HCT116 (cell line): Measurements from ENCODE around the gene ACER3. TPM values are rescaled to one million over a fixed set of nuclear protein-coding genes. Genes with fewer than 3 reads are reported as not detected.

ENCODE experiments used
- ATAC-seq: fragments of 200-7000 bp; cut with Tn5 transposase; 2 replicates; pipeline ENCODE4 v1.9.1; 2020; ENCODE audit warnings: mild to moderate bottlenecking, moderate library complexity
- BruUV-seq: library from RNA; stranded (reverse); fragments of 400-500 nt; replicated peaks from 2 replicates; lab custom pipeline; 2021; lab: Mats Ljungman, UMichigan
- CTCF ChIA-PET: fragments of 300-600 bp; sonication (Branson Sonifier 250); formaldehyde crosslinking; loops from one replicate; lab custom pipeline; 2021; ENCODE audit warnings: antibody characterized with exemption; lab: Charles Lee
- POLR2A ChIA-PET: fragments of 300-600, 350-600 bp; sonication (Branson Sonifier 250); formaldehyde crosslinking; loops from one replicate; lab custom pipeline; 2021; ENCODE audit warnings: antibody characterized with exemption; lab: Charles Lee
- RAD21 ChIA-PET, 2 experiments: fragments of 300-600 bp; sonication (Branson Sonifier 250); formaldehyde crosslinking; loops; one replicate each; lab custom pipeline; 2023; ENCODE audit warnings: low total read pairs in 2 of 2; ENCODE audit not compliant: uncharacterized antibody in 2 of 2, unreplicated experiment in 2 of 2, low non-redundant PET in 1 of 2; lab: Charles Lee
- DNase-seq: peaks from one replicate; pipeline ENCODE4 v3.0.0-alpha.2; 2010; ENCODE audit warnings: low read depth, low spot score
- H2AFZ ChIP-seq: fragments of 200-600 bp; shearing (Covaris generic), sonication (generic); 2 replicates; pipeline ENCODE4 v1.6.1; 2017; ENCODE audit warnings: low read depth, mixed run types, mixed read lengths, antibody characterized with exemption, low read length; ENCODE audit not compliant: poor library complexity, severe bottlenecking
- H3K27ac ChIP-seq: 2 replicates; pipeline ENCODE4 v1.5.1; 2012; ENCODE audit warnings: low read depth, low read length
- H3K27me3 ChIP-seq: fragments of 200-600 bp; sonication (generic); 2 replicates; pipeline ENCODE4 v1.6.1; 2016; ENCODE audit warnings: mixed run types, low read length, mixed read lengths; ENCODE audit not compliant: insufficient read depth
- H3K36me3 ChIP-seq, 2 experiments: fragments of 200-500 bp in 1 of 2; fragments of 200-600 bp in 1 of 2; sonication (Bioruptor generic) in 1 of 2; sonication (generic) in 1 of 2; 2 replicates each; pipeline versions ENCODE4 v1.5.1 to v1.6.1; 2014 to 2016; ENCODE audit warnings: low read length in 2 of 2, inconsistent platforms in 1 of 2, mixed read lengths in 1 of 2, mixed run types in 1 of 2; ENCODE audit not compliant: insufficient read depth in 2 of 2, control insufficient read depth in 1 of 2
- H3K4me1 ChIP-seq, 2 experiments: fragments of 200-600 bp in 1 of 2; sonication (generic) in 1 of 2; 2 replicates each; pipeline versions ENCODE4 v1.5.1 to v1.6.1; 2012 to 2017; ENCODE audit warnings: low read length in 2 of 2, inconsistent platforms in 1 of 2, mild to moderate bottlenecking in 1 of 2, mixed read lengths in 1 of 2, mixed run types in 1 of 2, moderate library complexity in 1 of 2; ENCODE audit not compliant: insufficient read depth in 2 of 2, control insufficient read depth in 1 of 2
- H3K4me2 ChIP-seq: fragments of 200-600 bp; sonication (generic); 2 replicates; pipeline ENCODE4 v1.6.1; 2017; ENCODE audit warnings: mixed run types, low read length, mixed read lengths
- H3K4me3 ChIP-seq, 2 experiments: fragments of 200-600 bp in 1 of 2; sonication (generic) in 1 of 2; replicated peaks in 1 of 2; 2 replicates each; pipeline ENCODE4 v1.5.1; 2011 to 2016; ENCODE audit warnings: low read length in 2 of 2, control low read depth in 1 of 2, low read depth in 1 of 2, mild to moderate bottlenecking in 1 of 2, mixed read lengths in 1 of 2, mixed run types in 1 of 2
- H3K79me2 ChIP-seq: fragments of 200-600 bp; sonication (generic); 2 replicates; pipeline ENCODE4 v1.6.1; 2017; ENCODE audit warnings: mild to moderate bottlenecking, mixed run types, low read length, moderate library complexity, mixed read lengths; ENCODE audit not compliant: insufficient read depth
- H3K9ac ChIP-seq: fragments of 200-600 bp; sonication (generic); 2 replicates; pipeline ENCODE4 v1.6.1; 2016; ENCODE audit warnings: low read length, mixed read lengths
- H3K9me2 ChIP-seq: fragments of 200-600 bp; sonication (generic), shearing (Covaris generic); 2 replicates; pipeline ENCODE4 v1.6.1; 2017; ENCODE audit warnings: mixed run types, mild to moderate bottlenecking, moderate library complexity; ENCODE audit not compliant: insufficient read depth
- H3K9me3 ChIP-seq, 2 experiments: fragments of 200-500 bp in 1 of 2; fragments of 200-600 bp in 1 of 2; sonication (Bioruptor generic) in 1 of 2; sonication (generic) in 1 of 2; 2 replicates each; pipeline ENCODE4 v1.6.1; 2014 to 2017; ENCODE audit warnings: low read length in 2 of 2, mixed read lengths in 2 of 2, inconsistent platforms in 1 of 2, low read depth in 1 of 2, mild to moderate bottlenecking in 1 of 2, mixed run types in 1 of 2, moderate library complexity in 1 of 2; ENCODE audit not compliant: control insufficient read depth in 1 of 2, insufficient read depth in 1 of 2
- H4K20me1 ChIP-seq: fragments of 200-600 bp; sonication (generic), shearing (Covaris generic); 2 replicates; pipeline ENCODE4 v1.6.1; 2017; ENCODE audit warnings: mixed run types, mild to moderate bottlenecking, moderate library complexity; ENCODE audit not compliant: insufficient read depth
- CBX3 ChIP-seq: IDR thresholded peaks from 2 replicates; pipeline ENCODE4 v1.6.1; 2012; ENCODE audit warnings: low read depth
- CEBPB ChIP-seq: IDR thresholded peaks from 2 replicates; pipeline ENCODE4 v1.6.1; 2012; ENCODE audit warnings: low read depth
- EGR1 ChIP-seq: IDR thresholded peaks from 2 replicates; pipeline ENCODE4 v1.6.1; 2012; ENCODE audit warnings: low read depth
- ELF1 ChIP-seq: IDR thresholded peaks from 2 replicates; pipeline ENCODE4 v1.6.1; 2012; ENCODE audit warnings: low read depth, borderline replicate concordance
- EZH2phosphoT487 ChIP-seq: fragments of 200-600 bp; IDR thresholded peaks from 2 replicates; pipeline ENCODE4 v1.6.1; 2018; ENCODE audit warnings: antibody characterized with exemption, borderline replicate concordance
- FOSL1 ChIP-seq: IDR thresholded peaks from 2 replicates; pipeline ENCODE4 v1.6.1; 2012; ENCODE audit warnings: low read depth
- JUND ChIP-seq: IDR thresholded peaks from 2 replicates; pipeline ENCODE4 v1.6.1; 2012
- POLR2A ChIP-seq: IDR thresholded peaks from 2 replicates; pipeline ENCODE4 v1.7.0; 2011; ENCODE audit warnings: borderline replicate concordance; ENCODE audit not compliant: insufficient read depth, insufficient read length; ENCODE audit errors: extremely low read depth
- POLR2AphosphoS5 ChIP-seq: IDR thresholded peaks from 2 replicates; pipeline ENCODE4 v1.6.1; 2011; ENCODE audit warnings: mild to moderate bottlenecking, low read depth, low read length, moderate library complexity
- RAD21 ChIP-seq: IDR thresholded peaks from 2 replicates; pipeline ENCODE4 v1.6.1; 2012; ENCODE audit warnings: low read depth, mild to moderate bottlenecking
- SIN3A ChIP-seq: IDR thresholded peaks from 2 replicates; pipeline ENCODE4 v1.6.1; 2012; ENCODE audit warnings: low read depth
- SP1 ChIP-seq: IDR thresholded peaks from 2 replicates; pipeline ENCODE4 v1.6.1; 2012; ENCODE audit warnings: low read depth
- SRF ChIP-seq: IDR thresholded peaks from 2 replicates; pipeline ENCODE4 v1.6.1; 2012; ENCODE audit warnings: low read depth
- ZNF274 ChIP-seq: fragments of 200-500 bp; sonication (Bioruptor generic); IDR thresholded peaks from 2 replicates; pipeline ENCODE4 v1.6.1; 2014; ENCODE audit warnings: mild to moderate bottlenecking, low read depth, low read length, inconsistent platforms
- intact Hi-C: fragments of 100-400 bp; cut with micrococcal nuclease; formaldehyde crosslinking; loops from 2 replicates; pipeline ENCODE4 v1.10.0; 2022
- total RNA-seq: library from RNA; stranded (reverse); gene quantifications from one replicate; pipeline ENCODE4 v1.2.1, GENCODE V29; 2021; ENCODE audit not compliant: unreplicated experiment
- TF ChIP-seq, protein P1 (sequence below): IDR thresholded peaks from 2 replicates; pipeline ENCODE4 v1.6.1; 2011; ENCODE audit warnings: mild to moderate bottlenecking, low read length, moderate library complexity; ENCODE audit not compliant: insufficient replicate concordance; ENCODE audit errors: extremely low read depth
- TF ChIP-seq, protein P2 (sequence below): IDR thresholded peaks from 2 replicates; pipeline ENCODE4 v1.6.1; 2012

The ACER3 gene
- total RNA-seq, 1 experiment from 2014 or later, result 19.1 TPM

GRCh38 chr11:76859708-76860227 lies 950 bp upstream of the ACER3 start:
- H3K36me3 ChIP-seq, result no peaks in the 10 kb centered on the region
- TF ChIP-seq, protein P1, sequence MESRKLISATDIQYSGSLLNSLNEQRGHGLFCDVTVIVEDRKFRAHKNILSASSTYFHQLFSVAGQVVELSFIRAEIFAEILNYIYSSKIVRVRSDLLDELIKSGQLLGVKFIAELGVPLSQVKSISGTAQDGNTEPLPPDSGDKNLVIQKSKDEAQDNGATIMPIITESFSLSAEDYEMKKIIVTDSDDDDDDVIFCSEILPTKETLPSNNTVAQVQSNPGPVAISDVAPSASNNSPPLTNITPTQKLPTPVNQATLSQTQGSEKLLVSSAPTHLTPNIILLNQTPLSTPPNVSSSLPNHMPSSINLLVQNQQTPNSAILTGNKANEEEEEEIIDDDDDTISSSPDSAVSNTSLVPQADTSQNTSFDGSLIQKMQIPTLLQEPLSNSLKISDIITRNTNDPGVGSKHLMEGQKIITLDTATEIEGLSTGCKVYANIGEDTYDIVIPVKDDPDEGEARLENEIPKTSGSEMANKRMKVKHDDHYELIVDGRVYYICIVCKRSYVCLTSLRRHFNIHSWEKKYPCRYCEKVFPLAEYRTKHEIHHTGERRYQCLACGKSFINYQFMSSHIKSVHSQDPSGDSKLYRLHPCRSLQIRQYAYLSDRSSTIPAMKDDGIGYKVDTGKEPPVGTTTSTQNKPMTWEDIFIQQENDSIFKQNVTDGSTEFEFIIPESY, result no peak
- no peak for TF ChIP-seq RAD21
- TF ChIP-seq SP1, result no peak
- TF ChIP-seq POLR2A, result no peak
- TF ChIP-seq ZNF274, result no peak
- no peak for TF ChIP-seq FOSL1
- no peak for TF ChIP-seq CBX3
- TF ChIP-seq EZH2phosphoT487, result no peak
- no peak for TF ChIP-seq JUND
- TF ChIP-seq CEBPB, result no peak
- no peak for TF ChIP-seq ELF1
- no peak for TF ChIP-seq SRF
- TF ChIP-seq POLR2AphosphoS5, result no peak
- TF ChIP-seq EGR1, result no peak
- no peak for TF ChIP-seq SIN3A
- TF ChIP-seq, protein P2, sequence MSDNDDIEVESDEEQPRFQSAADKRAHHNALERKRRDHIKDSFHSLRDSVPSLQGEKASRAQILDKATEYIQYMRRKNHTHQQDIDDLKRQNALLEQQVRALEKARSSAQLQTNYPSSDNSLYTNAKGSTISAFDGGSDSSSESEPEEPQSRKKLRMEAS, result no peak
- TF ChIP-seq, all 23 proteins: peak for 0
- DNase-seq, result no peak
- H3K9ac ChIP-seq, result no peak overlapping the region
- H3K4me1 ChIP-seq, result peaks cover 7 to 16% of the 10 kb centered on the region in 2 experiments
- peak overlapping the region; percentile 63 for H3K27ac ChIP-seq
- H3K9me3 ChIP-seq, result no peaks in the 10 kb centered on the region
- no peak overlapping the region for H3K4me3 ChIP-seq
- intact Hi-C loops, result loop anchor here (2.0 kb wide), 1 partner anchor 53 kb away; no protein-coding TSS in a partner anchor
- ATAC-seq, result no peak
- ChIA-PET POLR2A (interaction anchor here (1.0 kb wide), 1 partner anchor 13 kb away, joined by 3 read pairs; no protein-coding TSS in a partner anchor), CTCF (no interaction called here), RAD21 (no interaction called here)
- H4K20me1 ChIP-seq, result no peaks in the 10 kb centered on the region
- H2AFZ ChIP-seq, result no peak overlapping the region
- H3K27me3 ChIP-seq, result no peaks in the 10 kb centered on the region
- BruUV-seq, result no TSS peak
- H3K4me2 ChIP-seq, result peak overlapping the region; percentile 88; the same call in 1 of the 2 replicates
- H3K9me2 ChIP-seq, result no peaks in the 10 kb centered on the region
- peaks cover 30% of the 10 kb centered on the region for H3K79me2 ChIP-seq
